GM12873 (cell line): Measurements from ENCODE around the gene LRRC53.

Source experiments
- CTCF ChIP-seq: IDR thresholded peaks from 2 replicates; pipeline ENCODE4 v1.5.1; 2012; ENCODE audit warnings: low read depth, mild to moderate bottlenecking, moderate library complexity, low read length, control low read depth; ENCODE audit not compliant: insufficient read depth; ENCODE audit errors: missing control alignments

The LRRC53 gene

GRCh38 chr1:74528123-74528522 is 15.7 kb upstream of the LRRC53 start:
- TF ChIP-seq CTCF = no peak

GRCh38 chr1:74526708-74527107 is 14.3 kb upstream of the LRRC53 start:
- no peak for TF ChIP-seq CTCF

GRCh38 chr1:74523873-74524480 is 11.6 kb upstream of the LRRC53 start:
- TF ChIP-seq CTCF = no peak

- no peak for TF ChIP-seq CTCF
Measured at GRCh38 chr1:74522148-74522547, 9.7 kb upstream of the LRRC53 start.

- TF ChIP-seq CTCF = no peak
Measured at GRCh38 chr1:74517599-74518051, 5.2 kb upstream of the LRRC53 start.

GRCh38 chr1:74513411-74514300 is 1.2 kb upstream of the LRRC53 start:
- TF ChIP-seq CTCF = no peak

- TF ChIP-seq CTCF = no peak
Measured at GRCh38 chr1:74508449-74508848, 4.0 kb downstream of the LRRC53 start.
